Liver (tissue), 3 donors: ENCODE results near the gene TFE3.

Experiments
- RAD21 ChIP-seq, 2 donors: IDR thresholded peaks; 2 replicates each; pipeline ENCODE4 v1.6.1; 2016; ENCODE audit warnings: antibody characterized with exemption in 2 of 2, mild to moderate bottlenecking in 2 of 2
- TF ChIP-seq, protein P1 (sequence below): fragments of 150-350 bp; IDR thresholded peaks from 2 replicates; pipeline ENCODE4 v1.5.1; 2017; ENCODE audit warnings: improper control_type of control experiment, low read depth, low read length; ENCODE audit not compliant: missing input control
- donor health status: healthy.
- donor health status: healthy.

DNA sequence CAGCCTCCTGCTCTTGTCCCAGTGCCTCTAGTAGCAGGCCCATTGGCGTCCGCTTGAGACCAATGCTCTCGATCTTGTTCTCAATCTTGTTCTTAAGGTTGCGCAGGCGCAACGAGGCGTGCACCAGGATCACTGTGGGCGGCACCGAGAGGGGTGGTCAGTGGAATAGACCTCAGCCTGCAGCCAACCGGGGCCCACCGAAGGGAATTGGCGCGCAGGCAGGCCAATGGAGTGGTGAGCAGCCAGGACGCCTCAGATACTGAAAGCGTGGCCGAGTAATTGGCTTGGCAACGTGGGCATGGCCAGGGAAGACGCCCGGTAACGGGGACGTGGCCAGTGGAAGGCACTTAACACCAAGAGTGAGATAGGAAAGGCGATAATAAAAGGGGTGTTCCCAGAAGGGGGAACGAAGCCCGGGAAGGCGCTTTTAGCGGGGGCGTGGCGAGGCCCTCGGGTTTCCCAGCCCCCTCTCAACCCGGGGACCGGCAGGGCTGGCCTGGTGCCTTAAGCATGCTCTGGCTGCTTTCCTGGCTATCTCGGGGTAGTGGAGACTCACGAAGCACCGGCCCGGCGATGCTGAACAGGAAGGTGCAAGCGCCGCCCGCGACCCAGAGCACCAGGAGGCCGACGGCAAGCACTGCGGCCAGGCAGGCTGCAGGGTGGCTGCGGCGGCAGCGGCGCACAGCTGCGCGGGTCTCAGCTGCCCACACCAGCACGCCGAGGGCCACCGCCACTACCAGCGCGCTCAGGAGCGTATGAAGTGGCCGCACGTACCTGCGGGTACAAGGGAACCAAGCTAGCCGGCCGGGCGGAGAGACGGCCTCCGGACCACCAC lies 28.9 kb upstream of the TFE3 start:
- TF ChIP-seq, protein P1, sequence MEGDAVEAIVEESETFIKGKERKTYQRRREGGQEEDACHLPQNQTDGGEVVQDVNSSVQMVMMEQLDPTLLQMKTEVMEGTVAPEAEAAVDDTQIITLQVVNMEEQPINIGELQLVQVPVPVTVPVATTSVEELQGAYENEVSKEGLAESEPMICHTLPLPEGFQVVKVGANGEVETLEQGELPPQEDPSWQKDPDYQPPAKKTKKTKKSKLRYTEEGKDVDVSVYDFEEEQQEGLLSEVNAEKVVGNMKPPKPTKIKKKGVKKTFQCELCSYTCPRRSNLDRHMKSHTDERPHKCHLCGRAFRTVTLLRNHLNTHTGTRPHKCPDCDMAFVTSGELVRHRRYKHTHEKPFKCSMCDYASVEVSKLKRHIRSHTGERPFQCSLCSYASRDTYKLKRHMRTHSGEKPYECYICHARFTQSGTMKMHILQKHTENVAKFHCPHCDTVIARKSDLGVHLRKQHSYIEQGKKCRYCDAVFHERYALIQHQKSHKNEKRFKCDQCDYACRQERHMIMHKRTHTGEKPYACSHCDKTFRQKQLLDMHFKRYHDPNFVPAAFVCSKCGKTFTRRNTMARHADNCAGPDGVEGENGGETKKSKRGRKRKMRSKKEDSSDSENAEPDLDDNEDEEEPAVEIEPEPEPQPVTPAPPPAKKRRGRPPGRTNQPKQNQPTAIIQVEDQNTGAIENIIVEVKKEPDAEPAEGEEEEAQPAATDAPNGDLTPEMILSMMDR: no peak
- no peak for TF ChIP-seq RAD21 (IDR thresholded peaks at IDR 0.05)
